Hematopoietic multipotent progenitor cell treated with erythropoietin and hydrocortisone succinate and interleukin-3 and kit ligand, for 4 days (in vitro differentiated cells): ENCODE measurements around the gene HHAT.
"Not testable (repeated sequence)": the region's sequence is repeated elsewhere in the genome, so short reads cannot be mapped to it uniquely, and the experiment has no call there.

Experiments
- DNase-seq: peaks from one replicate; pipeline ENCODE4 v3.0.0-alpha.2; 2015

HHAT gene

DNA sequence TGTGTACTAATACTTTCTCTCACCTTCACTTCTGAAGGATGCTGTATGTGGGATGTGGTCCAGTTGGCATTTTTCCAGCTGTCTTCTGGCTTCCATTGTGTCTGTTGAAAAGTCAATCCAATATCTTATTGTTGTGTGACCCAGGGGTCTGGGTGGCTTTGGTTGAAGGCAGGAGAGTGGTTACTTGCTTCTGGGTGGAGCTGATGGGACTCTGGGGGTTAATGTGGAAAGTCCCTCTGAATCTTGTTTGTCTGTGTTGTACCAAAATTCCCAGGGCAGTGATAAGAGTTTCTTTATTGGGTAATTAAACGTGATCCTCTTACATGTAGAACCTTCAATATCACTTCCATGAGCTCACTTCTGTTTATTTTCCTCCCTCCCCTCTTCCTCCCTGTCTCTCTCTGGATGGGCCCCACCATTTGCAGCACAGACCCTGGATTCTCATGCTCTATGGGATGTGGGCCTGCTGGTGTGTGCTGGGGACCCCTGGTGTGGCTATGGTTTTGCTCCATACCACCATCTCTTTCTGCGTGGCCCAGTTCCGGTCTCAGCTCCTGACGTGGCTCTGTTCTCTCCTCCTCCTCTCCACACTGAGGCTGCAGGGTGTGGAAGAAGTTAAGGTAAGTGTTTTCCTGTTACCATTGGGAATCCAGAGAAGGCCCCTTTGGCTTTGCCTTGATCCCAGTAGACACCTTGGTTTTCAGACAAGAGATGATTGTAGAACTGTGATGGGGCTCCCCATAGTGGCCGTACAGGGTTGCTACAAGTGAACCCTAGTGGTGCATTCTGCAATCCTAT, 71.5 kb downstream of the HHAT start:
- DNase-seq, result peak; percentile 74

DNA sequence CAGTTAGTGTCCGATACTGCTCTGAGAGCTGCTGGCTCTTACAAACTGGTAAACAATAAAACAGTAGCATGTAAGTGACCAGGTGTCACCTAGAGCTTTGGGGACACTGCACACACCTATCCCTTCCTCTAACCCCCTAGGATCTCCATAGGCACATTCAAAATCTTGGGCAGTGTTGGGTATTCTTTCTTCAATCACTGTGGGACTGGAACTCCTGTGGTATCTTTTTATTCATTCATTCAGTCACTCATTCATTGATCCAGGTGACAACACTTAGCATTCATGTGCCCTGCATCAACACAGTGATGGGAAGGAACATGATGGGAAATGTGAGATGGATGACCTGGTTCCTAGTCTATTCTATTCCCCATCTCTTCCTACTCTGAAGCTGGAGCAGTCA, 73.9 kb downstream of the HHAT start:
- DNase-seq, result no peak

DNA sequence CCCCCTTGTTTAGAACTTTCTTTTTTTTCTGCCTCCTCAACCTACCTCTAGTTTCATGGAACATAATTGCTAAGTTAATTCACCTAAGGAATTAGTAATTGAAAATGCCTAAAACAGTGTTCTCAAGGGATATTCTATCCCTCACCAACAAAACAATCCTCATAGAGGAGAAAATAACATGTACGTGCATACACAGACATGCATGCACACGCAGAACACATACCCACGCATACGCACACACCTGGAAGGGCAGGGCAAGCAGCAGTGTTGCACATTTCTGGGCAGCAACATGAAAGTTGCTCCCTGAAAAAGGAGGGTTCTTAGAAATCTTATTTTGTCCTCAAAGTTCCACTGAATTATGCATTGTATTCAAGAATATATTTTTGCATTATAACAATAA, 76.6 kb downstream of the HHAT start:
- DNase-seq, result no peak

DNA sequence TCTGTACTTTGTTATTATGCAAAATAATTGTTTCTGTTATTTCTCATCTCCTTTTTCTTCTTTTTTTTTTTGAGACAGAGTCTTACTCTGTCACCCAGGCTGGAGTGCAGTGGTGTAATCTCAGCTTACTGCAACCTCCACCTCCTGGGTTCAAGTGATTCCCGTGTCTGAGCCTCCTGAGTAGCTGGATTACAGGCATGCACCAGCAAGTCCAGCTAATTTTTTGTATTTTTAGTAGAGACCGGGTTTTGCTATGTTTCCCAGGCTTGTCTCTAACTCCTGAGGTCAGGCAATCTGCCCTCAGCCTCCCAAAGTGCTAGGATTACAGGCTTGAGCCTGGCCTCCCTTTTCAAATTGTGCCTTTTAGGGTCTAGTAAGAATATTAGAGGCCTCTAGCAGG, 77.6 kb downstream of the HHAT start:
- DNase-seq, result not testable (repeated sequence)

DNA sequence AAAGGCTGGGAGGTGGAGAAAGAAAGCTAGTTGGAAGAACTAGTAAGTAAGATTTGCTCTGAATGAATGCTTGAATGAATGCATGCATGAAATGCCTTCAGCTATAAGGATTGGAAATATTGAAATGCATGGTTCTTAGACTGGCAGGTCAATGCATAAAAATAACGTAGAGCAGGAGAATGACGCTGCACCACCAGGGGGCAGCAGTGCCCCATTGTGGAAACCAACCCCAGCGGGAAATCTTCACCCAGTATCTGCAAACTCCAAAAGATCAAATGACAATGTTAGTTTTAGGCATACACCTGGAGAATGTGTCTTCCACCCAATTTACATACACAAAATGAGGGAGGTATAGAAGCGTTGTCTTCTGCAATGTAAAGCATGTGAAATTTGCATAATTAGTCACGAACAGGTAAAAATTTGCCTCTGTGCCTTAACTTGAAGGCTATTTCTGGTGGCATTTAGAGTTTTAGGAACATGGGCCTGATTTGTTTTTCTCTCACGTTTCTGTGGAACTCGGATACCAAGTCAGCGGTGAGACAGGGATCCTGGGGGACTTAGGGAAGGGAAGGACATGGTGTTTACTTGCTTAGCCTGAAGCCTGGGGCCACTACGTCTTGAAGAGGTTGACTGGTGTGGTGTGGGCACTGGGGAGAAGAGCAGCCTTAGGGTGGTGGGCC, 78.6 kb downstream of the HHAT start:
- peak; percentile 80 for DNase-seq

DNA sequence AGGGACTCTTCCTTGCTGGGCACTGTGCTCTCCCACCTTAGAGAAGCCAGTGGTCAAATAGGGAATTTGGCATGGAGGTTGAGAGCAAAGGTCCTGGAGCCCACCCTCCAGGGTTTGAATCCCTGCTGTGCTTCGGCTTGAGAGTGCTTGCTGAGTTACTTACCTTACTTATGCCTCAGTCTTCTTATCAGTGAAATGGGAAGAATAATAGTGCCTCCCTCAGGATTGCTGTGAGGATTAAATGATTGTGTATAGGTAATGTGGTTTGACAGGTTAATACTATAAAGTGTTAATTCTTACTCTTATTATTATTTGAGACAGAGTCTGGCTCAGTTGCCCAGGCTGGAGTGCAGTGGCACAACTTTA, 79.2 kb downstream of the HHAT start:
- no peak for DNase-seq

DNA sequence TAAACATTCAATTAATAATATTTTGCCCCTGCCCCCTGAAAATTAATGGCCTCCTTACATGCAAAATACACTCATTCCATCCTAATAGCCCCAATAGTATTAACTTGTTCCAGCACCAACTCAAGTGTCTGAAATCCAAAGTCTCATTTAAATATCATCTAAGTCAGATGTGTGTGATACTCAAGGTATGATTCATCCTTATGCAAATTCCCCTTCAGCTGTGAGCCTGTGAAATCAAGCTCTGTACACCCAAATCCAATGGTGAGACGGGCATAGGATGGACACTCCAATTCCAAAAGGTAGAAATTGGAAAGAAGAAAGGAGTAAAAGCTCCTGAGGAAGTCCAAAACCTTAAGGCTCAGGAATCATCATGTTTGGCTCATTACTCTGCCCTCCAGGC, 83.5 kb downstream of the HHAT start:
- no peak for DNase-seq

DNA sequence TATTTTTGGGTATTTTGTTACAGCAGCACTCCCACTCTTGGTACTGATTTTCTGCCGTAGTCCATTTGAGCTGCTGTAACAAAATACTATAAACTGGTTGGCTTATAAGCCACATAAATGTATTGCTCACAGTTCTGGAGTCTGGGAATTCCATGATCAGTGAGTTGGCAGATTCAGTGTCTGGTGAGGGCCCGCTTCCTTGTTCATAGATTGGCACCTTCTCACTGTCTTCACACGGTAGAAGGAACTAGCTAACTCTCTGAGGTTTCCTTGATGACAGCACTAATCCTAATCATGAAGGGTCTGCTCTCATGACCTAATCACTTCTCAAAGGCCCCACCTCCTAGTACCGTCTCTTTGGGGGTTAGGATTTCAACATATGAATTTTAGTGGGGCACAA, 85.2 kb downstream of the HHAT start:
- no peak for DNase-seq

DNA sequence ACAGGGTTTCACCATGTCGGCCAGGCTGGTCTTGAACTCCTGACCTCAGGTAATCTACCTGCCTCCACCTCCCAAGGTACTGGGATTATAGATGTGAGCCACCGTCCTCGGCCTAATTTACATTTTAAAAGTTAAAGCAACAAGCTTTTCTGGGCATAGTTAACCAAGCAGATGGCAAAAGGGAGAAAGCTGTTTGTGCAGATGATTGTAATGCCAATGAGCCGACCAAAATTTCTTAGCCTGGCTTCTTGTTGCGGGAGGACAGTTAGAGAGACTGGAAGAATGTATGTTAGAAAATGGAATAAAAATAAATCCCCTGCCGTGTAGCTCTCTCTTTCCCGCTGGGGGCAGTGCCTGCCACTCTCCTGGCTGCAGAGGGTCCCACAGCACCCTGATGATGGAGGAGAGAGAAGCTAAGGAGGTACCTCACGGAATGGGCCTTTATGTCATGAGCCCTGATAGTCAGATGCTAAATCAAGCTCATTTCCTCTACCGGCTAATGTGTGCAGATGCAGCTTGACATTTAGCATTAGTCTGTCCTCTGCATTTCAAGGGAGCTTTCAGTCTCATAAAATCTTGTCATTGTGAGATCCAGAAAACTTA, 87.2 kb downstream of the HHAT start:
- DNase-seq, result no peak

DNA sequence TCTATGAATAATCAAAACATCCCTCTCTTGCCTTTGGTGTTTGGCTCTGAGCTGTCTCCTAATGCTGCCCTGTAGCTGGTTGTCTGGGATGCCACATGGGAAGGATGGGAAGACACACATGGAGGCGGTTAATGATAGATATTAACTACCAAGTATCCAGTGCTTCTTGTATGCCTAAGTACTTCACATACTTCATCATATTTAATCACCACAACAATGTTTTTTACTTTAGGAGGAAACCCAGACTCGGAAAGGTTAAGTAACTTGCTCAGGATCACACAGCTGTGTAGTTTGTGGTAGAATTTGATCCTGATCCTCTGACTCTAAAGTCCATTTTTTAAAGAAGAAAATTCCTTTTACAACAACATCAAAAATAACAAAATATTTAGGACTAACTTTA, 88.0 kb downstream of the HHAT start:
- no peak for DNase-seq

DNA sequence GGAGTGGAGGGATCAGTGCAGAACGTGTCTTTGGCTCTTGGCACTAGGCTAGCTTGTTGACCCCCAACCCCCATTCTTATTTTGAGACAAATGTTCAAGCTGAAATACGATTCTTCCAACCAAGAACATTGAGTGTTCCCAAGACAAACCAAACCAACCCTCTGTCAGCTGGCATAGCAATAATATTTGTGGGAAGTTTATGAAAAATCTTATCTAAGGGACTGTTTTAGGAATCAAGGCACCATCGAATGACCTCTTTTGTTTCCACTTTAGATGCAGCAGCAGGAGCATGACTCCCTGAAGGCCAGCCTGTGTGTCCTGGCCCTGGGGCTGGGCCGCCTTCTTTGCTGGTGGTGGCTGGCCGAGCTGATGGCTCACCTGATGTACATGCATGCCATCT, 89.2 kb downstream of the HHAT start:
- no peak for DNase-seq

DNA sequence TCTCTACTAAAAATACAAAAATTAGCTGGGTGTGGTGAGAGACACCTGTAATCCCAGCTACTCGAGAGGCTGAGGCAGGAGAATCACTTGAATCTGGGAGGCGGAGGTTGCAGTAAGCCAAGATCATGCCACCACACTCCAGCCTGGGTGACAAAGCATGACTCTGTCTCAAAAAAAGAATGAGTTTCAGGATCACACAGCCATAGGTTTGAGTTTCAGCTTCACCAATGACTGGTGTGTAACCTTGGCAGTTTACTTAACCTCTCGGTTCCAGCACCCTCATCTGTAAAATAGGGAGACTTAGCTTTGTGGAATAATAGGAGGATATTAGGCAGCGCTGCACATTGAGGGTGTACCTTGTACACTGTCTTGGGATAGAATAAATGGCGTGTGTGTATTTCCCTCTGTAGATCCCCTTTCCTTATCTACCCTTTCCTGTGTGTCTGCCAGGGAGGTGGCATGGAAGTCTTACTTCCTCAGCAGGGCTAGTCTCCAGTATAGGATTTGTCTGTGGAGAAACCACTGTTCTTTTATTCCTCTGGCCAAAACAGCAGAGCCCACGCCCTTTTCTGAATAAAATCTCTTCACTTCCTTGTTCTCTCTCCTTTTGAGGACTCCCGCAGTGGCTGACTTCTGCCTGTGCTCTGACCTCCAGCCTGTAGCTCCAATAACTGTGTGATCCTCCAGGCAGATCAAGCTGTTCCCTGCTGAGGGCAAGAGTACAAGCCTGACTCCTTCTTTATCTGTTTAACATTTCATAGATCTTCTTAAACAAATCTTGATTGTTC, 90.4 kb downstream of the HHAT start:
- DNase-seq, result no peak

DNA sequence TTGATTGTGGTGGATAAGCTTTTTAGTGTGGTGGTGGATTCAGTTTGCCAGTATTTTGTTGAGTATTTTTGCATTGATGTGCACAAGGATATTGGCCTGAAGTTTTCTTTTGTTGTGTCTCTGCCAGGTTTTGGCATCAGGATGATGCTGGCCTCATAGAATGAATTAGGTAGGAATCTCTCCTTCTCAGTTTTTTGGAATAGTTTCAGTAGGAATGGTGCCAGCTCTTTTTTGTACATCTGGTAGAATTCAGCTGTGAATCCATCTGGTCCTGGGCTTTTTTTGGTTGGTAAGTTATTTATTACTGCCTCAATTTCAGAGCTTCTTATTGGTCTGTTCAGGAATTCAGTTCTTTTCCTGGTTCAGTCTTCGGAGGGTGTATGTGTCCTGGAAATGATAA, 98.0 kb downstream of the HHAT start:
- DNase-seq, result not testable (repeated sequence)

DNA sequence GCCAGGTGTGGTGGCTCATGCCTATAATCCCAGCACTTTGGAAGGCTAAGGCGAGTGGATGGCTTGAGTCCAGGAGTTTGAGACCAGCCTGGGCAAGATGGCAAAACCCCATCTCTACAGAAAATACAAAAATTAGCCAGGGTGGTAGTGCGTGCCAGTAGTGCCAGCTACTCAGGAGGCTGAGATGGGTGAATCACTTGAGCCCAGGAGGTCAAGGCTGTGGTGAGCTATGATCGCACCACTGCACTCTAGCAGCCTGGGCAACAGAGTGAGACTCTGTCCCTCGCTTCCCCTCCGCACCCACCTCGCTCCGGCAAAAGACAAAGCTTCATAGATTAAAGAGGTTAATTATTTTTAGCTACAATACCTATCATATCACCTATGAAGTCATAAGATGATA, 100.0 kb downstream of the HHAT start:
- DNase-seq, result no peak

DNA sequence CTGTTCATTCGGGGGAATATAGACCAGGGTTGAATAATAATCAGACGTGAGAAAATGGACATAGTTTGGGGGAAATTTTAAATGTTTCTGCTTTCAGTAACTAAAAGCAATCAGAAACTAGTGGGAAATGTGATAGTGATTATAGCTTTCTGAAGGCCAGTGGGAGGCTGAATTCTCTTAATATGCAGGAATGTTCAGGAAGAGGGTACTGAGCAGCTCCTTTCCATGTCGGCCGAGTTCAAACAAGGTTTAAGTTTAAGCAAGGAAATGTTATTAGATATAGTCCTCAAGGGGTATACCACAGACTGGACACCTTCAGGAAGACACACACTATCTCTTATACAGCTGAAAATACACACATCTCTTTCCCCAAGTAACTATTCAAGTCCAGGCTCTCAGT, 105.5 kb downstream of the HHAT start:
- DNase-seq, result no peak

DNA sequence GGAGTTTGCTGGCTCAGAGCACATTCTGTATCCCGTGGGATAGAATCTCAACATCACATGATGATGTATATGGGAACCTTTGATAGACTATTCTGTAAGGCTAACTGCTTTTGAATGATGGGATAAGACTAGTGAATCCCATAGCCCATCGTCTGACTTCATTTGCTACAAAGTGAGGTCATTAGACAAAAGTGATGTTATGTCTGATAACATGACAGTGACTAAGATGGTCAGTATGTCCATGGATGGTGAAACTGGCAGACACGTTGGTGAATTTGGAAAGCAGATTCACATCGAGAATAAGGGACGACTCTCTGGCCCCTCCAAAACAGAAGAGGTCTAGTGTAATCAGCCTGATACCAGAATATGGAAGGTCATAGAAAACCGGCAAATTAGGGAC, 108.4 kb downstream of the HHAT start:
- DNase-seq, result no peak

DNA sequence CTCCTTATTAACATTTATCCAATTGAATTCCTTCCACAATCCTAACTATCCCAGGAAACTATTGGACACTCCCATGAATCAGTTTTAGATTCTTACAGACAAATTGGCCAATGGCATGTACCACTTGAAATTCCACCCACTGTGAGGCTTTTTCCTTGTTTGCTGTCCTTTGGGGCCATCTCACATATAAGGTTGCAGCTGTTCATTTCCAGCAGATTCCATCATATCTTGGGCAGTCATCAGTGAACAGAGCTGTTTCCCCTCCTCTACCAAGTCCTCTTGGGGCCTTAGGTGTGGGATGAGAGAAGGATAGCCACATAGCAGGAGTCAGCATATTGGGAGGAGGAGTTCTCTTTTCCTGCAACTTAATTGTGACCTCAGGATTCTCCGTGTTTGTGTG, 109.1 kb downstream of the HHAT start:
- no peak for DNase-seq

DNA sequence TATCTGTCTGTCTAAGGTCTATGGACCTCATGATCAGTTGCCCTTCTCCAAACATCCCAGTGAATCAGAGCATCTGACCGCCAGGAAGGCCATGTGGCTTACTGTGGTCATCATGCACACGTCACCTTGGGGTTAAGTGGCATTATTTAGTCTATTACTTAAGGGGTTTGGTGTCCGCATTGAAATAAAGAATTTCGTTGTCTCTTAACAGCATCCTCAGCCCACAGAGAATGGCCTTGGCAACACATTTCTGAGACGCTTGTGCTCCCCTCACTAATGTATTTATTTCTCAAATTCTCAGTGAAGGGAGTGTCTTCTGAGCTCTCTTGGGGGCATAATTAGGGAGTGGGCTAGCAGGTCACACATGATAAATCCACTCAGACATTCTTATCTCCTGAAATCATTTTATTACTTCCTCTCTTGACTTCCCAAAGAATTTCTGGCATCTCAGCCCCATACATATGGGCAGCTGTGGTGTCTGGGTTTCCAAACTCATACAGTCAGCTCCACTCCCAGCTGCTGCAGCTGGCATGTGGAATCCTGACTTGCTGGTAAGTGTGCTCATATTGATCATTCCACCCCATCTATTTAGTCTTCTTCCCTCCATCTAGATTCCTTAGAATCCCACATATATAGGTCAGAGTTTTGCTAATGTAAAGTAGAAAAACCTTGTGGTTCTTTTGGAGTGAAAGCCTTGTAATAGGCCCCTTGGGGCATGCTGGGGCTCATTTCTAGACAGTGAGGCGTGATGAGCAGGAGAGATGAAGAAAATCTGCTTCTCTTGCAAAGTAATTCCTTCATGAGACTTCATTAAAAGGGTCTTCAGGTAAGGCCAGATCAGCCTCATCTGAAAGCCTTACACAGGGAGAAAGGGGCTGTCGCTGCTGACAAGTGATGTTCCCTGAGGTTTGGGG, 110.5 kb downstream of the HHAT start:
- no peak for DNase-seq

DNA sequence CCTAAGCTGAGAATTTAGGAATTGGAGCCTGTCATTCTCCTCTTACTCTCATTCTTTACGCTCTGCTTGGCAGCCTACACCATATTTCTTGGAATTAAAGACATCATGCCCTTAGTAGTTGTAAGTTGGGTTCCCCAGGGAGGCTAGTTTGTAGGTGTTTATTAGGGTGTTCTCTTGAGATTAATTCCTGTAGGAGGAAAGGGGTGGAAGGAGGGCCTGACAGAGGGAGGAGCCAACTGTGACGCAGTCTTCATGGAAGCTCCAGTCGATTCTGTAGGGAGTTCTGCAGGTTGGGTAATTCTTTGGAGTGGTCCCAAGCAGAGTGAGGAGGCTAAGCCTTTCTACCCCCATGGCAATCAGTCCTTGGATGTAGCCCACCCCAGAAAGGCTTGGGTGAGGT, 111.4 kb downstream of the HHAT start:
- DNase-seq, result no peak

DNA sequence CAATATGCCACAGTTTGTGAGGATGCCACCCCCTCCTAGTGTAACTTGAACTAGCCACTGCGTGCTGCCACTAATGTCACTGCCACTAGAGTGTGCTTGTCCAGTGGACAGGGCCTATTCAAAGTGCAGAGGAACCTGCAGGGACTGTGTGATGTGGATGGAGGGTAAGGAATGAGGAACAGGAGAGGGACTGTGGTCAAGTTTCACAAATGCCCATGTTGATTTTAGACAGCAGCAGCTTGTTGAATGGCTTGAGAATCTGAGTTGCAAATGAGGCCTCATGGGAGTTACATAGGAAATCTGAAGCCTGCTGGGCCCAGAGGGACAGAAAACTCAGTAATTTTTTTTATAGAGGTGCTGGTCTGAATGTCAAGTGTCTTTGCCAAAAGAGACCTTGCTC, 112.3 kb downstream of the HHAT start:
- peak; percentile 16 for DNase-seq

DNA sequence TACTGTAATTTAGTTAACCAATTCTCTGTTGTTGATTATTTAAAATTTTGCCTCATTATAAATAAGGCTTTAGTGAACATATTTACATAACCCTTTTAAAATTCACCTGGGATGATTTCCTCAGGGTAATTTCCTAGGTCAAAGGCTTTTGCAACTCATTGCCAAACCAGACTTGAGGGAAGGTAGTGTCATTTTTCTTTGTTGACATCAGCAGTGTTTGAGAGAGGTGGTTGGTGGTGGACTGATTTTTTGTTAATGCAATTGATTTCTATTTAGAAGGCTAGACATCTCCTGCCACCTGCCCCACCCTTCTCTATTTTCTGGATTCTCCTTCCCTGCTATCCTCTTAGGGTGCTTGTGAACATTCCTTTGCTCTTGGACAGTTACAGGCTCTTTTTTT, 116.8 kb downstream of the HHAT start:
- no peak for DNase-seq

DNA sequence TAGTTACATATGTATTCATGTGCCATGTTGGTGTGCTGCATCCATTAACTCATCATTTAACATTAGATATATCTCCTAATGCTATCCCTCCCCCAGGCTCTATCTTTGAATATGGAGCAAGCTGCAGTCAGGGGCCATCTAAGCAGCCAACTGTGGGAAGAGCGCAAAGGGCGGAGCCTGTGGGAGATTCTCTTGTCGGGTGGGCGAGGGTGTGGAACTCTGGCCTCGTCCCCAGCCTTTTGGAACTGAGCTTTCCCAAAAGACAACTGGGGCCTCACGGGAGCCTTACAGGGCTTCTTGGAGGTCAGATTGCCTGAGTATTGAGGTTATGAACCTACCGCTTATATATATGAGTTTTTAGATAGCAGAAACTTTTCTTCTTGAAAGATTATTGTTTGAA, 117.2 kb downstream of the HHAT start:
- no peak for DNase-seq

DNA sequence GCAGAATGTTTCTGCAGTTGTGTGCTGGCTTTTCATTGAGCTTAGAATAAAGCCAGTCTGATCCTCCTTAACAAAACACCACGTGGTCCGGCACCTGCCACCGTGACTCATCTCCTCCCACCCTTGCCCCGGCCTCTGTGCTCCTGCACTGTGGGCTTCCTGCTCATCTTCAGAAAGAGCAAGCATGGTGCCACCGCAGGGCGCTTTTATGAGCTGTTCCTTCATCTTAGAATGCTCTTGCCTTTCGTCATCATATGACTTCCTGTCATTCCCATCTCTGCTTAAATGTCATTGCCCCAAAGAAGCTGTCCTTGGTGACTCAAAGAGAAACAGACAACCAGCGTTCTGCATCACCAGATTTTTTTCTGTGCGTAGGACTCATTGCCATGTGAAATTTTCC, 117.8 kb downstream of the HHAT start:
- DNase-seq, result peak; percentile 7
